ENCODE results near the gene RPL32. TPM values are rescaled to one million over a fixed set of nuclear protein-coding genes. Genes with fewer than 3 reads are reported as not detected.

Gene RPL32
- total and polyA plus RNA-seq, 2 experiments from 2014 or later, result 666 to 897 TPM

GRCh38 chr3:12868039-12869034, 27.0 kb upstream of the RPL32 start:
- peak; percentile 93 for DNase-seq (ENCODE audit: low spot score)
- 16% methylated on average over 45 of the region's 45 CpGs for whole genome bisulfite sequencing (ENCODE audit: low lambda C conversion rate, missing lambda C conversion rate)
- Histone ChIP-seq H3K9me3 (ENCODE audit: low read depth) (no peaks in the 10 kb centered on the region), H3K4me1 (ENCODE audit: insufficient read depth) (peaks cover 12% of the 10 kb centered on the region), H4K20me1 (ENCODE audit: insufficient read depth, poor library complexity, severe bottlenecking) (no peaks in the 10 kb centered on the region), H2AFZ (peak overlapping the region; percentile 66), H3K27me3 (no peaks in the 10 kb centered on the region), H3K4me2 (peak overlapping the region; percentile 92), H3K79me2 (no peaks in the 10 kb centered on the region), H3K36me3 (replicated peaks; ENCODE audit: insufficient read depth, low read depth) (no peaks in the 10 kb centered on the region), H3K9me2 (replicated peaks; ENCODE audit: insufficient read depth) (no peaks in the 10 kb centered on the region), H3K4me3 (no peak overlapping the region), H3K27ac (no peak overlapping the region)
- TF ChIP-seq CTCF (IDR thresholded peaks at IDR 0.05; ENCODE audit: poor library complexity) (peak; percentile 94), EZH2phosphoT487 (IDR thresholded peaks at IDR 0.05; ENCODE audit: low read depth, severe bottlenecking, unreplicated experiment) (no peak), EZH2 (IDR thresholded peaks at IDR 0.05; ENCODE audit: borderline replicate concordance) (no peak)

GRCh38 chr3:12866836-12867235, 25.5 kb upstream of the RPL32 start:
- H3K36me3 ChIP-seq (replicated peaks; ENCODE audit: insufficient read depth, low read depth), result no peaks in the 10 kb centered on the region
- H3K9me2 ChIP-seq (replicated peaks; ENCODE audit: insufficient read depth), result no peaks in the 10 kb centered on the region
- 86% methylated on average over 6 of the region's 6 CpGs for WGBS (ENCODE audit: low lambda C conversion rate, missing lambda C conversion rate)
- H3K4me2 ChIP-seq, result no peak overlapping the region
- peaks cover 12% of the 10 kb centered on the region for H3K4me1 ChIP-seq (ENCODE audit: insufficient read depth)
- no peaks in the 10 kb centered on the region for H4K20me1 ChIP-seq (ENCODE audit: insufficient read depth, poor library complexity, severe bottlenecking)
- TF ChIP-seq EZH2phosphoT487 (IDR thresholded peaks at IDR 0.05; ENCODE audit: low read depth, severe bottlenecking, unreplicated experiment) (no peak), CTCF (IDR thresholded peaks at IDR 0.05; ENCODE audit: poor library complexity) (no peak), EZH2 (IDR thresholded peaks at IDR 0.05; ENCODE audit: borderline replicate concordance) (no peak)
- H2AFZ ChIP-seq, result no peak overlapping the region
- no peak overlapping the region for H3K27ac ChIP-seq
- DNase-seq (ENCODE audit: low spot score), result no peak
- no peaks in the 10 kb centered on the region for H3K79me2 ChIP-seq
- no peaks in the 10 kb centered on the region for H3K9me3 ChIP-seq (ENCODE audit: low read depth)
- H3K4me3 ChIP-seq, result no peak overlapping the region
- no peaks in the 10 kb centered on the region for H3K27me3 ChIP-seq

GRCh38 chr3:12865271-12865670, 23.9 kb upstream of the RPL32 start:
- no peak for TF ChIP-seq CTCF (IDR thresholded peaks at IDR 0.05; ENCODE audit: poor library complexity)
- TF ChIP-seq EZH2phosphoT487 (IDR thresholded peaks at IDR 0.05; ENCODE audit: low read depth, severe bottlenecking, unreplicated experiment), result no peak
- no peak for TF ChIP-seq EZH2 (IDR thresholded peaks at IDR 0.05; ENCODE audit: borderline replicate concordance)
- WGBS (ENCODE audit: low lambda C conversion rate, missing lambda C conversion rate), result 64% methylated on average over 4 of the region's 4 CpGs
- peaks cover 12% of the 10 kb centered on the region for H3K4me1 ChIP-seq (ENCODE audit: insufficient read depth)
- H3K9me3 ChIP-seq (ENCODE audit: low read depth), result no peaks in the 10 kb centered on the region
- H3K4me3 ChIP-seq, result no peak overlapping the region
- no peaks in the 10 kb centered on the region for H4K20me1 ChIP-seq (ENCODE audit: insufficient read depth, poor library complexity, severe bottlenecking)
- no peak overlapping the region for H2AFZ ChIP-seq
- H3K36me3 ChIP-seq (replicated peaks; ENCODE audit: insufficient read depth, low read depth), result no peaks in the 10 kb centered on the region
- H3K27me3 ChIP-seq, result no peaks in the 10 kb centered on the region
- no peak overlapping the region for H3K4me2 ChIP-seq
- DNase-seq (ENCODE audit: low spot score), result no peak
- no peaks in the 10 kb centered on the region for H3K79me2 ChIP-seq
- H3K9me2 ChIP-seq (replicated peaks; ENCODE audit: insufficient read depth), result no peaks in the 10 kb centered on the region
- H3K27ac ChIP-seq, result no peak overlapping the region

All from hepatocyte (in vitro differentiated cells).